HepG2 (cell line): ENCODE measurements around the gene OSTF1. TPM values are rescaled to one million over a fixed set of nuclear protein-coding genes. Genes with fewer than 3 reads are reported as not detected.

Experiments
- ATAC-seq: fragments of 200-7000 bp; cut with Tn5 transposase; 3 replicates; pipeline ENCODE4 v1.9.1; 2020; ENCODE audit warnings: mild to moderate bottlenecking, moderate library complexity
- BruUV-seq: library from RNA; stranded (reverse); fragments of 400-500 nt; replicated peaks from 2 replicates; lab custom pipeline; 2021; lab: Mats Ljungman, UMichigan
- CTCF ChIA-PET: fragments of 300-600 bp; formaldehyde crosslinking; extraction: SDS; loops from one replicate; lab custom pipeline; 2021; ENCODE audit warnings: low total read pairs, inconsistent platforms, low intra/inter-chr PET ratio; lab: Yijun Ruan, JAX
- POLR2A ChIA-PET: fragments of 350-600 bp; sonication (Branson Sonifier 250); formaldehyde crosslinking; loops from one replicate; lab custom pipeline; 2020; ENCODE audit warnings: antibody characterized with exemption, inconsistent platforms; lab: Yijun Ruan, JAX
- DNase-seq: peaks from one replicate; pipeline ENCODE4 v3.0.0-alpha.2; 2015; ENCODE audit warnings: low spot score
- FAIRE-seq: peaks from 3 replicates; lab custom pipeline; 2011; peaks lifted over from hg19 to GRCh38; lab: Jason Lieb, UNC
- H2AFZ ChIP-seq: one replicate; pipeline ENCODE4 v1.6.1; 2011; ENCODE audit warnings: low read length, inconsistent platforms
- H3K27ac ChIP-seq: fragments of 300-600 bp; 3 replicates; pipeline ENCODE4 v1.8.0; 2011; ENCODE audit warnings: mixed run types, mild to moderate bottlenecking, mixed read lengths, low read length, inconsistent platforms; ENCODE audit not compliant: insufficient read depth; ENCODE audit errors: extremely low read length
- H3K27me3 ChIP-seq, 2 experiments: fragments of 200-600 bp in 1 of 2; 2 replicates in 1 of 2; 3 replicates in 1 of 2; pipeline versions ENCODE4 v1.6.0 to v1.8.0; 2011; ENCODE audit warnings: low read length in 2 of 2, mild to moderate bottlenecking in 2 of 2, moderate library complexity in 2 of 2, inconsistent platforms in 1 of 2; ENCODE audit not compliant: insufficient read depth in 2 of 2, control insufficient read depth in 1 of 2
- H3K36me3 ChIP-seq, 2 experiments: fragments of 200-600 bp in 1 of 2; replicated peaks in 1 of 2; 2 replicates in 1 of 2; 3 replicates in 1 of 2; pipeline versions ENCODE4 v1.5.1 to v1.8.0; 2011; ENCODE audit warnings: low read length in 2 of 2, inconsistent platforms in 1 of 2; ENCODE audit not compliant: insufficient read depth in 2 of 2, control insufficient read depth in 1 of 2
- H3K4me1 ChIP-seq: 2 replicates; pipeline ENCODE4 v1.5.1; 2012; ENCODE audit warnings: low read length, inconsistent platforms; ENCODE audit not compliant: insufficient read depth
- H3K4me2 ChIP-seq: 2 replicates; pipeline ENCODE4 v1.6.0; 2011; ENCODE audit warnings: low read depth, low read length, inconsistent platforms
- H3K4me3 ChIP-seq, 3 experiments: fragments of 200-600 bp in 1 of 3; sonication (generic), shearing (Covaris generic) in 1 of 3; replicated peaks in 1 of 3; 2 replicates each; pipeline ENCODE4 v1.5.1; 2011 to 2016; ENCODE audit warnings: low read length in 3 of 3, inconsistent platforms in 2 of 3, low read depth in 2 of 3, mild to moderate bottlenecking in 2 of 3, control low read depth in 1 of 3, mixed read lengths in 1 of 3; ENCODE audit not compliant: insufficient read depth in 1 of 3
- H3K79me2 ChIP-seq: one replicate; pipeline ENCODE4 v1.6.1; 2011; ENCODE audit warnings: low read length, inconsistent platforms; ENCODE audit not compliant: insufficient read depth
- H3K9ac ChIP-seq: 2 replicates; pipeline ENCODE4 v1.6.0; 2011; ENCODE audit warnings: mild to moderate bottlenecking, low read depth, low read length, inconsistent platforms; ENCODE audit not compliant: insufficient read depth
- H3K9me3 ChIP-seq: 2 replicates; pipeline ENCODE4 v1.5.1; 2012; ENCODE audit warnings: mild to moderate bottlenecking, low read length
- H4K20me1 ChIP-seq: 2 replicates; pipeline ENCODE4 v1.6.0; 2011; ENCODE audit warnings: inconsistent platforms, mild to moderate bottlenecking, low read length, moderate library complexity; ENCODE audit not compliant: insufficient read depth
- ARID3A ChIP-seq: IDR thresholded peaks from 2 replicates; pipeline ENCODE4 v1.6.1; 2012; ENCODE audit warnings: low read depth, low read length, improper control_type of control experiment
- ARNT ChIP-seq: fragments of 450-650 bp; IDR thresholded peaks from 2 replicates; pipeline ENCODE4 v1.6.1; 2017
- CENPBD1 ChIP-seq: sonication (generic); formaldehyde crosslinking; IDR thresholded peaks from 2 replicates; pipeline ENCODE4 v1.8.0; 2022; ENCODE audit warnings: missing genetic modification reagents, low read depth, mild to moderate bottlenecking, borderline replicate concordance
- CREB3 ChIP-seq: sonication (generic); formaldehyde crosslinking; IDR thresholded peaks from 2 replicates; pipeline ENCODE4 v1.5.0; 2020; ENCODE audit warnings: missing genetic modification reagents
- NFE2L1 ChIP-seq: sonication (generic); formaldehyde crosslinking; IDR thresholded peaks from 2 replicates; pipeline ENCODE4 v1.4.0; 2020; ENCODE audit warnings: missing genetic modification reagents, mild to moderate bottlenecking, borderline replicate concordance
- NR0B2 ChIP-seq: sonication (generic); formaldehyde crosslinking; IDR thresholded peaks from 2 replicates; pipeline ENCODE4 v1.4.0; 2020; ENCODE audit warnings: mild to moderate bottlenecking, missing genetic modification reagents
- PHF20 ChIP-seq: sonication (generic); formaldehyde crosslinking; IDR thresholded peaks from 2 replicates; pipeline ENCODE4 v1.5.0; 2020; ENCODE audit warnings: mild to moderate bottlenecking, missing genetic modification reagents
- PTBP1 ChIP-seq: fragments of 200-400 bp; formaldehyde crosslinking; IDR thresholded peaks from 2 replicates; pipeline ENCODE4 v1.6.1; 2018; ENCODE audit warnings: low read length, low read depth; ENCODE audit not compliant: poor library complexity, severe bottlenecking
- TBX3 ChIP-seq: fragments of 450-650 bp; IDR thresholded peaks from 2 replicates; pipeline ENCODE4 v1.6.1; 2017; ENCODE audit warnings: antibody characterized with exemption, mild to moderate bottlenecking, inconsistent platforms, borderline replicate concordance
- ZBTB10 ChIP-seq: sonication (generic); formaldehyde crosslinking; IDR thresholded peaks from 2 replicates; pipeline ENCODE4 v1.4.0; 2020; ENCODE audit warnings: missing genetic modification reagents, borderline replicate concordance
- WGBS: methylation state at CpG from one replicate; pipeline ENCODE4 v1.1.6; 2017; ENCODE audit warnings: low lambda C conversion rate; 5-methylcytosine and 5-hydroxymethylcytosine counted together
- in situ Hi-C: cut with HindIII; loops from 2 replicates; pipeline ENCODE4 v1.10.0; 2017; ENCODE audit warnings: low pct_unique_long_range_greater_than_20kb; ENCODE audit not compliant: extremely low pct_ligation_motif_present
- intact Hi-C: fragments of 100-400 bp; cut with micrococcal nuclease; formaldehyde crosslinking; loops from one replicate; pipeline ENCODE4 v1.10.0; 2022; ENCODE audit not compliant: unreplicated experiment
- polyA plus RNA-seq, 8 experiments: library from polyadenylated mRNA; depleted of rRNA in 3 of 8; stranded (reverse) in 7 of 8; unstranded in 1 of 8; fragments of >200 nt; fragmentation: Illumina TruSeq in 4 of 8; extraction: Trizol in 4 of 8; gene quantifications; 2 replicates each; pipeline versions ENCODE4 v1.2.1 to v1.2.3, GENCODE V29; 2011 to 2016; ENCODE audit warnings: low read depth in 4 of 8, missing spikeins in 1 of 8, mixed read lengths in 1 of 8; ENCODE audit not compliant: insufficient read depth in 1 of 8
- total RNA-seq, 5 experiments: library from RNA; depleted of rRNA; stranded (reverse); fragments of >200 nt; fragmentation: Illumina TruSeq; extraction: Trizol; gene quantifications; 2 replicates each; pipeline ENCODE4 v1.2.3, GENCODE V29; 2016; ENCODE audit warnings: low read depth in 1 of 5

OSTF1 gene
- total and polyA plus RNA-seq, 2 of the 13 experiments (the other 11 are each of a cell fraction or from before 2014, with no cell fraction given), result 16.8 to 39.0 TPM

GRCh38 chr9:75111019-75111622 lies 22.8 kb downstream of the OSTF1 start (continued):
- TF ChIP-seq ARID3A, result no peak
- no peak for TF ChIP-seq ARNT
- TF ChIP-seq PTBP1, result no peak
- no peak for TF ChIP-seq NR0B2 (CRISPR knock-in tag)
- no peak for TF ChIP-seq ZBTB10
- TF ChIP-seq, all 625 proteins: peak for 0

- ATAC-seq (no peak), FAIRE-seq (no peak), DNase-seq (no peak)
- H3K36me3 ChIP-seq, result no peaks in the 10 kb centered on the region
- intact Hi-C loops (no loop called here), in situ Hi-C loops (no loop called here)
- TF ChIP-seq PHF20 (CRISPR knock-in tag), result no peak
- TF ChIP-seq CENPBD1 (CRISPR knock-in tag), result no peak
- no peak for TF ChIP-seq CREB3
- no peak for TF ChIP-seq NFE2L1 (CRISPR knock-in tag)
- TF ChIP-seq TBX3, result no peak
- ChIA-PET CTCF (no interaction called here), POLR2A (no interaction called here)
- no peak overlapping the region for H3K4me3 ChIP-seq
- H3K27ac ChIP-seq, result no peak overlapping the region
- H4K20me1 ChIP-seq, result no peaks in the 10 kb centered on the region
- no peak overlapping the region for H3K9ac ChIP-seq
- no peaks in the 10 kb centered on the region for H3K9me3 ChIP-seq
- no peak overlapping the region for H2AFZ ChIP-seq
- WGBS, result 90% methylated on average over 4 of the region's 4 CpGs
- no peaks in the 10 kb centered on the region for H3K27me3 ChIP-seq
- peaks cover 2% of the 10 kb centered on the region for H3K79me2 ChIP-seq
- H3K4me1 ChIP-seq, result no peaks in the 10 kb centered on the region
- no peak overlapping the region for H3K4me2 ChIP-seq
- BruUV-seq, result no TSS peak
These were observed 24.5 kb downstream of the OSTF1 start for GRCh38 chr9:75112789-75113188.
